ENCODE data around the gene NCK2. TPM values are rescaled to one million over a fixed set of nuclear protein-coding genes. Genes with fewer than 3 reads are reported as not detected.

Gene NCK2
- total RNA-seq, 1 experiment from 2014 or later = 49.2 TPM

DNA sequence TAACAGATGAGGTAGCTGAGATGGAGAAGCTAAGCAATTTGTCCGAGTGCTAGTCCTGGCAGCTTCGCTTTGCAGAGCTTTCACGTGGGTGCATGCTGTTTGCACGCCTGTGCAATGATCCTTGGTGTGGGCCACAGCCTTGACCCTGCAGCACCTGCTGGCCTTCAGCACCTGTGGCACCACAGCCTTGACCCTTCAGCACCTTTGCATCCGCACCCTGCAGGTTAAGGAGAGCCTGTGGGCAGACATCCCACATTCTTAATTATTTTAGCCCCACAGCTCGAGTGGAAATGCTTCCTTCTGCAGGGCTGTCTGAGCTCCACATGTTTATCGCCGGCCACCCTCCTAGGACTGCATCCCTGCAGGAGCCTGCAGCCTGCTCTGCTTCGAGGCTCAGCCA lies 19.3 kb downstream of the NCK2 start:
- Histone ChIP-seq H3K9ac (ENCODE audit: extremely low read depth, insufficient read length, low read length) (no peak overlapping the region), H3K27me3 (ENCODE audit: insufficient read depth, low read length) (no peaks in the 10 kb centered on the region), H2BK15ac (ENCODE audit: low read depth, low read length) (no peak overlapping the region), H3K4ac (ENCODE audit: low read depth, low read length) (no peak overlapping the region), H3K4me1 (ENCODE audit: insufficient read depth, low read length) (peaks cover 8% of the 10 kb centered on the region; the same call in 1 of the 2 replicates), H3K14ac (ENCODE audit: insufficient read depth, low read length) (no peak overlapping the region), H4K91ac (ENCODE audit: insufficient read length, low read depth, low read length) (no peak overlapping the region), H4K20me1 (ENCODE audit: control insufficient read depth, insufficient read depth, insufficient read length) (peaks cover 2% of the 10 kb centered on the region), H3K79me2 (ENCODE audit: insufficient read depth, low read length) (peaks cover 18% of the 10 kb centered on the region; the same call in 1 of the 2 replicates), H3K9me3 (ENCODE audit: control insufficient read depth, low read depth, low read length) (no peaks in the 10 kb centered on the region), H3K23ac (ENCODE audit: insufficient read length, low read depth, low read length) (no peak overlapping the region), H2BK120ac (ENCODE audit: low read depth, low read length, poor library complexity, severe bottlenecking) (no peak overlapping the region), H2AFZ (ENCODE audit: low read length) (no peak overlapping the region), H4K8ac (replicated peaks; ENCODE audit: insufficient read length, low read depth, low read length) (no peak overlapping the region), H3K23me2 (ENCODE audit: insufficient read length, low read depth, low read length, poor library complexity, severe bottlenecking) (no peaks in the 10 kb centered on the region), H3K27ac (ENCODE audit: insufficient read length, low read depth, low read length) (no peak overlapping the region), H3K18ac (ENCODE audit: insufficient read length, low read depth, low read length) (no peak overlapping the region), H3K4me2 (ENCODE audit: insufficient read depth, insufficient read length, low read length) (no peak overlapping the region), H4K5ac (ENCODE audit: insufficient read length, low read depth, low read length) (no peak overlapping the region), H3T11ph (ENCODE audit: low read length) (no peak overlapping the region), H3K79me1 (ENCODE audit: insufficient read depth, low read depth, low read length, poor library complexity, severe bottlenecking) (peaks cover 13% of the 10 kb centered on the region), H3K56ac (ENCODE audit: insufficient read length, low read depth, low read length) (no peak overlapping the region), H2BK12ac (ENCODE audit: insufficient read length, low read depth, low read length) (no peak overlapping the region), H2AK5ac (ENCODE audit: insufficient read length, low read length) (no peak overlapping the region), H2BK5ac (ENCODE audit: insufficient read length, low read length) (no peak overlapping the region), H2BK20ac (ENCODE audit: low read depth, low read length, poor library complexity, severe bottlenecking) (no peak overlapping the region)
- H3K27me3 Mint-ChIP-seq (ENCODE audit: low read depth) = no peaks in the 10 kb centered on the region
- peaks cover 0 to 7% (median 0%) of the 10 kb centered on the region in 3 experiments; a peak in 2 of 7 replicates for H3K36me3 Mint-ChIP-seq (ENCODE audit: insufficient read depth in 1 of 3, low read depth in 3 of 3)
- no peaks in the 10 kb centered on the region for H3K9me3 Mint-ChIP-seq
- no CpG with 5 or more reads among the region's 9 CpGs for WGBS (ENCODE audit: extremely low coverage, insufficient read length, low lambda C conversion rate)
- TF ChIP-seq, protein P1, sequence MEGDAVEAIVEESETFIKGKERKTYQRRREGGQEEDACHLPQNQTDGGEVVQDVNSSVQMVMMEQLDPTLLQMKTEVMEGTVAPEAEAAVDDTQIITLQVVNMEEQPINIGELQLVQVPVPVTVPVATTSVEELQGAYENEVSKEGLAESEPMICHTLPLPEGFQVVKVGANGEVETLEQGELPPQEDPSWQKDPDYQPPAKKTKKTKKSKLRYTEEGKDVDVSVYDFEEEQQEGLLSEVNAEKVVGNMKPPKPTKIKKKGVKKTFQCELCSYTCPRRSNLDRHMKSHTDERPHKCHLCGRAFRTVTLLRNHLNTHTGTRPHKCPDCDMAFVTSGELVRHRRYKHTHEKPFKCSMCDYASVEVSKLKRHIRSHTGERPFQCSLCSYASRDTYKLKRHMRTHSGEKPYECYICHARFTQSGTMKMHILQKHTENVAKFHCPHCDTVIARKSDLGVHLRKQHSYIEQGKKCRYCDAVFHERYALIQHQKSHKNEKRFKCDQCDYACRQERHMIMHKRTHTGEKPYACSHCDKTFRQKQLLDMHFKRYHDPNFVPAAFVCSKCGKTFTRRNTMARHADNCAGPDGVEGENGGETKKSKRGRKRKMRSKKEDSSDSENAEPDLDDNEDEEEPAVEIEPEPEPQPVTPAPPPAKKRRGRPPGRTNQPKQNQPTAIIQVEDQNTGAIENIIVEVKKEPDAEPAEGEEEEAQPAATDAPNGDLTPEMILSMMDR (conservative IDR thresholded peaks at IDR 0.05) = no peak
- H3K4me3 Mint-ChIP-seq = no peak overlapping the region
- H3K27ac Mint-ChIP-seq = no peak overlapping the region; a peak in 1 of 7 replicates
- H3K4me1 Mint-ChIP-seq = peaks cover 53 to 61% of the 10 kb centered on the region in 2 experiments
- DNase-seq = no peak
